GM19240 (cell line): ENCODE data around the gene SERPINF2.
"Not testable (repeated sequence)": the region's sequence is repeated elsewhere in the genome, so short reads cannot be mapped to it uniquely, and the experiment has no call there.

Source experiments
- DNase-seq: peaks from one replicate; pipeline ENCODE4 v3.0.0; 2011; ENCODE audit warnings: low spot score; ENCODE audit not compliant: insufficient read length

The SERPINF2 gene

GRCh38 chr17:1716076-1716911 lies 26.4 kb upstream of the SERPINF2 start:
- peak; percentile 99 for DNase-seq

DNA sequence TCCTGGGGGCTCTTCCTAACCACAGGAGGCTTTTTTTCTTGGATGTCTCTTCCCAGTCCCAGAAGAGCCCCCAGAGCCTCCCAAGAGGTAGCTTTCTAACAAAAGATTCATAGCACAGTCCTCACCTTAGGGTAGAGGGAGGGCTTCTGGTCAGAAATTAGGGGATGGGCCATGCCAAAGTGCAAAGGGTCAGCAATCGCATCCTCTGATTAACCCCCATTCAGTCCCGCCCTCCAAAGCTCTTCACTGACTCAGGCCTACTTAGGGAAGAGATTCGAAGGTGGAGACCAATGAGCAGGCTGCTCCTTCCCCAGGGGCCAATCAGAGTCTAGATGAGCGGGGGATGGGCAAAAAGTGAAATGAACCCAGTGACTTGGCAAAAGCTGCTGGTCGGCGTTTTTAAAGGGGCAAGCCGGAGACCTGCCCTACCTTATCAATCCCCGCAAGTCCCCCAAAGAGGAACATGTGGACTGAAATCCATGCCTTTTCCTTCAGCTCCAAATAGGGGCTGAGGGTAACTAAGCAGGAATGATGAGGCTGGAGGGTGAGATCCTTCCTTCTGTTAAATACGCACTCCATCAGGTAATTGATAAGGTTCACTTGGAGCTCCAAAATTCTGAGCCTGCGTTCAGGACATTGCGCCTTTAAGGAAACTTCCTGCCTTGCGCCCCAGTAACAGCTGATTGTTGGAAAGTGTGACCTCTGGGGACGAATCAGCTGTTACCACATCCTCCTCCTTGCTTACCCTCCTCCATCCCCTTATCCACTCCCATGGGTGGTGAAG lies 25.6 kb upstream of the SERPINF2 start:
- peak; percentile 90 for DNase-seq

DNA sequence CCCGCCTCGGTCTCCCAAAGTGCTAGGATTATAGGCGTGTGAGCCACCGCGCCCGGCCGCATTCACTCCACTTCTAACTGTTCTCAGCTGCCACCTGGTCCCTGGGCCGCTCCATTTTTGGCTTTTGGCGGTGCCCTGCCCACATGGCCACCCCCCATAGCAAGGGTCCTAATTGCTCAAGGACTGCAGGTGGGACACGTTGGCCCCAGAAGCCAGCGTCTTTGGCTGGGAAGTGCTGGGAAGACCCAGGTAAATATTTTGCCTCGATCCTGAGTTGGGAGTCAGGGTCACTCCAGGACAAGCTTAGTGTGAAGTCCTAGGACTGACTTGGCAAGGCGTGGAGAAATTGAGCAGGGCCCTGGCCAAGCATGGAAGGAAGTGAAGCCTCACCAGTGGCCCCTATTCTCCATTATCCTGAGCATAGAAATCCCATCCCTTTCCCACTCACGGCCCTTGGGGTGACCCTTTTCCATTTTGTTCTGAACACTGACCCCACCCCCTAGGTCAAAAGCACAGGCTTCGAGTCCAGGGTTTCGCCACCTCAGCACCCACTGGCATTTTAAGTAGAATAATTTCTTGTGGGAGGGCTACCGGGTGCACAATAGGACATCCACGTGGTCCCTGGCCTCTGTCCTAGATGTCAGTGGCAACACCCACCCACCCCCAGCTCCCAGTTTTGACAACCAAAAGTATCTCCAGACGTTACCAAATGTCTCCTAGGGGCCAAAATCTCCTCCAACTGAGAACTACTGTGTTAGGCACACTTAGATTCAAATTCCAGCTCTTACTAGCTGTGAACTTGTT lies 24.1 kb upstream of the SERPINF2 start:
- DNase-seq, result no peak

GRCh38 chr17:1720856-1721386 lies 21.8 kb upstream of the SERPINF2 start:
- no peak for DNase-seq

DNA sequence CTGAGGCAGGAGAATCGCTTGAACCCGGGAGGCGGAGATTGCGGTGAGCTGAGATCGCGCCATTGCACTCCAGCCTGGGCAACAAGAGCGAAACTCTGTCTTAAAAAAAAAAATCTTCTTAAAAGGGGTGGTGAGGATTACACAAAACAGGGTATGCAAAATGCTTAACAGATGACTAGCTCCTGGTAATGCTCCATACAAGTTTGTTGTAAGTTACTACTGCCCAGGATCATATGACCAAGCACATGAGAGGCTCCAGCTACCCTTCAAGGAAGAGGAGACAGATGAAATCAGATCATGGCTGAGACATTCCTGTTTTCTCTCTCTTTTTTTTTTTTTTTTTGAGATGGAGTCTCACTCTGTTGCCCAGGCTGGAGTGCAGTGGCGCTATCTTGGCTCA lies 20.6 kb upstream of the SERPINF2 start:
- DNase-seq, result not testable (repeated sequence)

- DNase-seq, result peak; percentile 71
These were observed 18.3 kb upstream of the SERPINF2 start, which contains the start of gene WDR81 for GRCh38 chr17:1724351-1724868. TSS of gene WDR81 (plus strand) at chr17:1724704. CDS start at chr17:1724960, 256 bp downstream.

DNA sequence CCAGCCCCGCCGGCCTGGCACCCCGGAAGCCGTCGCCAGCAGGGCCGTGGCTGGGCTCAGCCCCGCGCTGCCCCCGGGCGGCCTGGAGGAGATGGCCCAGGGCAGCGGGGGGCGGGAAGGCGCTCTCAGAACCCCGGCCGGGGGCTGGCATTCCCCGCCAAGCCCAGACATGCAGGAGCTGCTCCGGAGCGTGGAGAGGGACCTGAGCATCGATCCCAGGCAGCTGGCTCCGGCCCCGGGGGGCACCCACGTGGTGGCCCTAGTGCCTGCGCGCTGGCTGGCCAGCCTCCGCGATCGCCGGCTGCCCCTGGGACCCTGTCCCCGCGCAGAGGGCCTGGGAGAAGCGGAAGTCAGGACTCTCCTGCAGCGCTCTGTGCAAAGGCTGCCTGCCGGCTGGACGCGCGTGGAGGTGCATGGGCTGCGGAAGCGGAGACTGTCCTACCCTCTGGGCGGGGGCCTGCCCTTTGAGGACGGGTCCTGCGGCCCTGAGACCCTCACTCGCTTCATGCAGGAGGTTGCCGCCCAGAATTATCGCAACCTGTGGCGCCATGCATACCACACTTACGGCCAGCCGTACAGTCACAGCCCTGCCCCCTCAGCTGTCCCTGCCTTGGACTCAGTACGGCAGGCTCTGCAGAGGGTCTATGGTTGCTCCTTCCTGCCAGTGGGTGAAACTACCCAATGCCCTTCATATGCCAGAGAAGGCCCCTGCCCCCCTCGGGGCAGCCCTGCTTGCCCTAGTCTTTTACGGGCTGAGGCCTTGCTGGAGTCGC lies 17.6 kb upstream of the SERPINF2 start:
- DNase-seq, result no peak

DNA sequence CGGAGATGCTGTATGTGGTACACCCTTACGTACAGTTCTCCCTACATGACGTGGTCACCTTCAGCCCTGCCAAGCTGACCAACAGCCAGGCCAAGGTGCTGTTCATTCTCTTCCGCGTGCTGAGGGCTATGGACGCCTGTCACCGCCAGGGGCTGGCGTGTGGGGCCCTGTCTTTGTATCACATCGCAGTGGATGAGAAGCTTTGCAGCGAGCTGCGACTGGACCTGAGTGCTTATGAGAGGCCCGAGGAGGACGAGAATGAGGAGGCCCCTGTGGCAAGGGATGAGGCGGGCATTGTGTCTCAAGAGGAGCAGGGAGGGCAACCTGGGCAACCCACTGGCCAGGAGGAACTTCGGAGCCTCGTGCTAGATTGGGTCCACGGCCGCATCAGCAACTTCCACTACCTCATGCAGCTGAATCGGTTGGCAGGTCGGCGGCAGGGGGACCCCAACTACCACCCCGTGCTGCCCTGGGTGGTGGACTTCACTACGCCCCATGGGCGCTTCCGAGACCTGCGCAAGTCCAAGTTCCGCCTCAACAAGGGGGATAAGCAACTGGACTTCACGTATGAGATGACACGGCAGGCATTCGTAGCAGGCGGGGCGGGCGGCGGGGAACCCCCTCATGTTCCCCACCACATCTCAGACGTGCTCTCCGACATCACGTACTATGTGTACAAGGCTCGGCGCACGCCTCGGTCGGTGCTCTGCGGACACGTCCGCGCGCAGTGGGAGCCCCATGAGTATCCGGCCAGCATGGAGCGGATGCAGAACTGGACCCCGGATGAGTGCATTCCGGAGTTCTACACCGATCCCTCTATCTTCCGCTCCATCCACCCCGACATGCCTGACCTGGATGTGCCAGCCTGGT lies 16.8 kb upstream of the SERPINF2 start:
- no peak for DNase-seq

DNA sequence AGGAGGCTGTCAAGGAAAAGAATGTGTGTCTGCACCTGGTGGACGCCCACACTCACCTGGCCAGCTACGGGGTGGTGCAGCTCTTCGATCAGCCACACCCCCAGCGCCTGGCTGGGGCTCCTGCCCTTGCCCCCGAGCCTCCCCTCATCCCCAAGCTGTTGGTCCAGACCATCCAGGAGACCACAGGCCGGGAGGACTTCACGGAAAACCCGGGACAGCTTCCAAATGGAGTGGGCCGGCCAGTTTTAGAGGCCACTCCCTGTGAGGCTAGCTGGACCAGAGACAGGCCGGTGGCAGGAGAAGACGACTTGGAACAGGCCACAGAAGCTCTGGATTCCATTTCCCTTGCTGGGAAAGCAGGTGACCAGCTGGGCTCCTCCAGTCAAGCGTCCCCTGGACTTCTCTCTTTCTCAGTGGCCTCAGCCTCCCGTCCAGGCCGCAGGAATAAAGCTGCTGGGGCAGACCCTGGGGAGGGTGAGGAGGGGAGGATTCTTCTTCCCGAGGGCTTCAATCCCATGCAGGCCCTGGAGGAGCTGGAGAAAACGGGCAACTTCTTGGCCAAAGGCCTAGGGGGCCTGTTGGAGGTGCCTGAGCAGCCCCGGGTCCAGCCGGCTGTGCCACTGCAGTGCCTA lies 15.9 kb upstream of the SERPINF2 start:
- DNase-seq, result no peak

DNA sequence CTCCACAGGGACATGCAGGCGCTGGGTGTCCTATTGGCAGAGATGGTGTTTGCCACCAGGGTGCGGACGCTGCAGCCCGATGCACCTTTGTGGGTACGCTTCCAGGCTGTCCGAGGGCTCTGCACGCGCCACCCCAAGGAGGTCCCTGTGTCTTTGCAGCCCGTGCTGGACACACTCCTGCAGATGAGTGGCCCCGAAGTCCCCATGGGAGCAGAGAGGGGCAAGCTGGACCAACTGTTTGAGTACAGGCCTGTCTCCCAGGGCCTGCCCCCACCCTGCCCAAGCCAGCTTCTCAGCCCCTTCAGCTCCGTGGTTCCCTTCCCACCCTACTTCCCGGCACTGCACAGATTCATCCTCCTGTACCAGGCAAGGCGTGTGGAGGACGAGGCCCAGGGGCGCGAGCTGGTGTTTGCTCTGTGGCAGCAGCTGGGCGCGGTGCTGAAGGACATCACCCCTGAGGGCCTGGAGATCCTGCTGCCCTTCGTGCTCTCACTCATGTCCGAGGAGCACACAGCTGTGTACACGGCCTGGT lies 15.3 kb upstream of the SERPINF2 start:
- no peak for DNase-seq

- DNase-seq, result no peak
These were observed 14.6 kb upstream of the SERPINF2 start for GRCh38 chr17:1727876-1728630.

- DNase-seq, result no peak
These were observed 12.7 kb upstream of the SERPINF2 start for GRCh38 chr17:1729966-1730325.

DNA sequence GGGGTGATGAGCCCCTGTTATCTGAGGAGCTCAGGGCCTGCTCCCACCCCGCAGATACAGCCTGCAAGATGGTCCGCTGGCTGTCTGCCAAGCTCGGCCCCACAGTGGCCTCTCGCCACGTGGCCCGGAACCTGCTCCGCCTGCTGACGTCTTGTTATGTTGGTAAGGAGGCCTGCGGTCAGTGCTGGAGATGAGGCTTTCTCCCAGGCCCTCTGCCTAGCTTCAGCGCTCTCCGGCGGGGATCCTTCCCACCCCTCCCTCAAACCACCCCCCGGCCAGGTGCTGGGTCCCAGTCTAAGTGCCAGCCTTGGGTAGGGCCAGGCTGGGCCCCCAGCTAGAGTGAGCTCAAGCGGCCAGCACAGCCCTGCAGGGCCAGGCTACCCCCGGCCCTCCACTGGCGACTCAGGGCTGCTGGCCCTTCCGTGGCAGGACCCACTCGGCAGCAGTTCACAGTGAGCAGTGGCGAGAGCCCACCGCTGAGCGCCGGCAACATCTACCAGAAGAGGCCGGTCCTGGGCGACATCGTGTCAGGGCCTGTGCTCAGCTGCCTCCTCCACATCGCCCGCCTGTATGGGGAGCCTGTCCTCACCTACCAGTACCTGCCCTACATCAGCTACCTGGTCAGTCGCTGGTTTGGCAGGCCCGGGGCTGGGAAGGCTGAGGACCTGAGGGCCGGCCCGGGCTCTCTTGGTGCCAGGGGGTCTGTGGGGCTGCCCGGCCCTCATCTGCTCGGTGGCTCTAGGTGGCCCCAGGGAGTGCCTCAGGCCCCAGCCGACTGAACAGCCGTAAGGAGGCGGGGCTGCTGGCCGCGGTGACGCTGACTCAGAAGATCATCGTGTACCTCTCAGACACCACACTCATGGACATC lies 12.1 kb upstream of the SERPINF2 start:
- no peak for DNase-seq

GRCh38 chr17:1731194-1731506 lies 11.5 kb upstream of the SERPINF2 start:
- DNase-seq, result no peak

GRCh38 chr17:1732241-1732832 lies 10.3 kb upstream of the SERPINF2 start:
- DNase-seq, result no peak

DNA sequence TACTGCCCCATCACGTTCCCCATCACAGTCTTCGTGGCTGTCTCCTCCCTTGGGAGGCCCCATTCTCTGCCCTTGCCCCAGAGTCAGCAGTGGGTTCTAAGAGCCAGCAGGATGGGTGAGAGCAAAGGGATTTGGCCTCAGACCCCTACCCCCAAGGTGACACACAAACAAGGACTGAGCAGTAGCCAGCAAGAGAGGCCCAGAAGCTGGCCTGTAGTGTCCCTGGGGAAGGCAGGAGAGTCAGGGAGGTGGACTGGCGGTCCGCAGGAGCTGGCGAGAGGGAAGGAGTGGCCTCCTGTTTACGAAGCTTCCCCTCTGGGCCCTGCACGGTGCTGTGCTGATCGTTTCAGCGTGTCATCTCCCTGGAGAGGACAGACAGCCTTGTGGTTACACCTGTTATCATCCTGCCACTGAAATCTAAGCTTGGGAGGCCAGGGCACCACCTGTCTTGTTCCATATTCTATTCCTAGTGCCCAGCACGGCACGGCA lies 9.8 kb upstream of the SERPINF2 start:
- no peak for DNase-seq

DNA sequence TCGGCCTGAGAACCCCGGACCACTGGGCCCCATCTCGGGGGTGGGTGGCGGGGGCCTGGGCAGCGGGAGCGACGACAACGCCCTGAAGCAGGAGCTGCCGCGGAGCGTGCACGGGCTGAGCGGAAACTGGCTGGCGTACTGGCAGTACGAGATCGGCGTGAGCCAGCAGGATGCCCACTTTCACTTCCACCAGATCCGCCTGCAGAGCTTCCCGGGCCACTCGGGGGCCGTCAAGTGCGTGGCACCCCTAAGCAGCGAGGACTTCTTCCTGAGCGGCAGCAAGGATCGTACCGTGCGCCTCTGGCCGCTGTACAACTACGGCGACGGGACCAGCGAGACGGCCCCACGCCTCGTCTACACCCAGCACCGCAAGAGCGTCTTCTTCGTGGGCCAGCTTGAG lies 8.9 kb upstream of the SERPINF2 start:
- DNase-seq, result no peak
